ENCODE data around the gene RAB21. TPM values are rescaled to one million over a fixed set of nuclear protein-coding genes. Genes with fewer than 3 reads are reported as not detected.

RAB21 gene
- total RNA-seq, 1 donor: 12.7 TPM

DNA sequence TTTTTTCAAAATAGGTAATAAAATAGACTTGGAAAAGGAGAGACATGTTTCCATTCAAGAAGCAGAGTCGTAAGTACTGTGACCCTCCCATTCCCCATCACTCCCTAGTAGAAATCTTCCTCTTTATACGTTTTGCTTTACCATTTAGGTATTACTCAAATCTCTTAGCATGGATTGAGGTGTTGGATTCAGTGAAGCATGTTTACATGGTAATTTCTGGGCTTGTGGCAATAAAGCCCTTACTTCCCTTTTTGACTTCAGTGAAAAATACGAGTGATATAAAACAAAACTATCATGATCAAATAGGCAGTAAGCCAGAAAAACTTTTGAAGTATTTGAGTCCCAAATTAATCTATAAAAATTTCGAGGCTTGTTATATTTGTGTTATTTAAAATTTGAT, 27.4 kb downstream of the RAB21 start:
- Histone ChIP-seq H3K4me1 (ENCODE audit: insufficient read depth, low read length) (no peaks in the 10 kb centered on the region), H3K79me2 (ENCODE audit: insufficient read depth, low read length) (peaks cover 3% of the 10 kb centered on the region), H2AFZ (ENCODE audit: low read length) (no peak overlapping the region), H3K27me3 (ENCODE audit: insufficient read depth, low read length) (no peaks in the 10 kb centered on the region), H3K4me2 (ENCODE audit: insufficient read depth, low read length) (no peak overlapping the region), H3K4me3 (ENCODE audit: insufficient read depth, low read length) (no peak overlapping the region), H3K9me3 (ENCODE audit: low read depth, low read length) (no peaks in the 10 kb centered on the region), H3K36me3 (ENCODE audit: insufficient read depth, low read length) (peaks cover 36% of the 10 kb centered on the region), H3K27ac (ENCODE audit: low read depth, low read length) (no peak overlapping the region), H4K20me1 (ENCODE audit: insufficient read depth, low read length) (no peaks in the 10 kb centered on the region)
- no peak for DNase-seq (ENCODE audit: insufficient read length, low spot score, missing footprints)
- TF ChIP-seq, protein P1, sequence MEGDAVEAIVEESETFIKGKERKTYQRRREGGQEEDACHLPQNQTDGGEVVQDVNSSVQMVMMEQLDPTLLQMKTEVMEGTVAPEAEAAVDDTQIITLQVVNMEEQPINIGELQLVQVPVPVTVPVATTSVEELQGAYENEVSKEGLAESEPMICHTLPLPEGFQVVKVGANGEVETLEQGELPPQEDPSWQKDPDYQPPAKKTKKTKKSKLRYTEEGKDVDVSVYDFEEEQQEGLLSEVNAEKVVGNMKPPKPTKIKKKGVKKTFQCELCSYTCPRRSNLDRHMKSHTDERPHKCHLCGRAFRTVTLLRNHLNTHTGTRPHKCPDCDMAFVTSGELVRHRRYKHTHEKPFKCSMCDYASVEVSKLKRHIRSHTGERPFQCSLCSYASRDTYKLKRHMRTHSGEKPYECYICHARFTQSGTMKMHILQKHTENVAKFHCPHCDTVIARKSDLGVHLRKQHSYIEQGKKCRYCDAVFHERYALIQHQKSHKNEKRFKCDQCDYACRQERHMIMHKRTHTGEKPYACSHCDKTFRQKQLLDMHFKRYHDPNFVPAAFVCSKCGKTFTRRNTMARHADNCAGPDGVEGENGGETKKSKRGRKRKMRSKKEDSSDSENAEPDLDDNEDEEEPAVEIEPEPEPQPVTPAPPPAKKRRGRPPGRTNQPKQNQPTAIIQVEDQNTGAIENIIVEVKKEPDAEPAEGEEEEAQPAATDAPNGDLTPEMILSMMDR (IDR thresholded peaks at IDR 0.05; ENCODE audit: extremely low read depth, low read depth, low read length): no peak

- TF ChIP-seq, protein P1 (IDR thresholded peaks at IDR 0.05; ENCODE audit: extremely low read depth, low read depth, low read length): no peak
- Histone ChIP-seq H3K4me1 (ENCODE audit: insufficient read depth, low read length) (no peaks in the 10 kb centered on the region), H4K20me1 (ENCODE audit: insufficient read depth, low read length) (peaks cover 3% of the 10 kb centered on the region), H3K79me2 (ENCODE audit: insufficient read depth, low read length) (no peaks in the 10 kb centered on the region), H3K36me3 (ENCODE audit: insufficient read depth, low read length) (peaks cover 30% of the 10 kb centered on the region), H3K9me3 (ENCODE audit: low read depth, low read length) (no peaks in the 10 kb centered on the region), H3K27me3 (ENCODE audit: insufficient read depth, low read length) (no peaks in the 10 kb centered on the region), H3K4me3 (ENCODE audit: insufficient read depth, low read length) (no peak overlapping the region), H3K4me2 (ENCODE audit: insufficient read depth, low read length) (no peak overlapping the region), H2AFZ (ENCODE audit: low read length) (no peak overlapping the region), H3K27ac (ENCODE audit: low read depth, low read length) (no peak overlapping the region)
- DNase-seq (ENCODE audit: insufficient read length, low spot score, missing footprints): no peak
Observed at GRCh38 chr12:71786829-71787228, 32.2 kb downstream of the RAB21 start.

- Histone ChIP-seq H3K4me1 (ENCODE audit: insufficient read depth, low read length) (no peaks in the 10 kb centered on the region), H3K27me3 (ENCODE audit: insufficient read depth, low read length) (no peaks in the 10 kb centered on the region), H3K27ac (ENCODE audit: low read depth, low read length) (no peak overlapping the region), H3K4me2 (ENCODE audit: insufficient read depth, low read length) (no peak overlapping the region), H3K9me3 (ENCODE audit: low read depth, low read length) (no peaks in the 10 kb centered on the region), H4K20me1 (ENCODE audit: insufficient read depth, low read length) (peaks cover 3% of the 10 kb centered on the region), H3K4me3 (ENCODE audit: insufficient read depth, low read length) (no peak overlapping the region), H3K36me3 (ENCODE audit: insufficient read depth, low read length) (peaks cover 28% of the 10 kb centered on the region), H2AFZ (ENCODE audit: low read length) (no peak overlapping the region), H3K79me2 (ENCODE audit: insufficient read depth, low read length) (no peaks in the 10 kb centered on the region)
- DNase-seq (ENCODE audit: insufficient read length, low spot score, missing footprints): no peak
- TF ChIP-seq, protein P1 (IDR thresholded peaks at IDR 0.05; ENCODE audit: extremely low read depth, low read depth, low read length): no peak
Observed at GRCh38 chr12:71787580-71787979, 32.9 kb downstream of the RAB21 start.

DNA sequence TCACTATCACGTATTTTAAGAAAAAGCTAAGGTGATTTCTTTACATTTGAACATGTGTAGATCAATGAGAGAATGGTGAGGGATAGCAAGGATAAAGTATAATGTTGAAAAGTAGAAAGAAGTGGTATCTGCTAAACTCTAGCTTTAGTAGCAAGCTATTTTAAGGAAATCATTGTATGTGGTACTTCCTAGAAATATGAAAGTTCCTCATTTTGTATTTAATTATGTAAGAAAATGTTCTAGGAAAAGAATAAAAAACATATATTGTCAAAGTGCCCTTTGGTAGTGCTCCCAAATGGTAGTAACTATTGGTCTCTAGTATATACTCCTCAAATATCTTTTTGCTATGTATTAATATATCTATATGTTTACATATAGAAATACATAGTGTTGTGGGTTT, 35.7 kb downstream of the RAB21 start:
- Histone ChIP-seq H3K36me3 (ENCODE audit: insufficient read depth, low read length) (peaks cover 16% of the 10 kb centered on the region), H3K4me3 (ENCODE audit: insufficient read depth, low read length) (no peak overlapping the region), H3K27me3 (ENCODE audit: insufficient read depth, low read length) (no peaks in the 10 kb centered on the region), H3K27ac (ENCODE audit: low read depth, low read length) (no peak overlapping the region), H3K4me1 (ENCODE audit: insufficient read depth, low read length) (no peaks in the 10 kb centered on the region), H3K79me2 (ENCODE audit: insufficient read depth, low read length) (no peaks in the 10 kb centered on the region), H4K20me1 (ENCODE audit: insufficient read depth, low read length) (peaks cover 3% of the 10 kb centered on the region), H3K9me3 (ENCODE audit: low read depth, low read length) (no peaks in the 10 kb centered on the region), H3K4me2 (ENCODE audit: insufficient read depth, low read length) (no peak overlapping the region), H2AFZ (ENCODE audit: low read length) (no peak overlapping the region)
- DNase-seq (ENCODE audit: insufficient read length, low spot score, missing footprints): no peak
- TF ChIP-seq, protein P1 (IDR thresholded peaks at IDR 0.05; ENCODE audit: extremely low read depth, low read depth, low read length): no peak
